GM10847 (cell line): ENCODE measurements around the gene ZBTB20.

Source experiments
- POLR2A ChIP-seq: IDR thresholded peaks from 2 replicates; pipeline ENCODE4 v1.6.1; 2011; ENCODE audit not compliant: insufficient read length; ENCODE audit errors: extremely low read depth

Gene ZBTB20

DNA sequence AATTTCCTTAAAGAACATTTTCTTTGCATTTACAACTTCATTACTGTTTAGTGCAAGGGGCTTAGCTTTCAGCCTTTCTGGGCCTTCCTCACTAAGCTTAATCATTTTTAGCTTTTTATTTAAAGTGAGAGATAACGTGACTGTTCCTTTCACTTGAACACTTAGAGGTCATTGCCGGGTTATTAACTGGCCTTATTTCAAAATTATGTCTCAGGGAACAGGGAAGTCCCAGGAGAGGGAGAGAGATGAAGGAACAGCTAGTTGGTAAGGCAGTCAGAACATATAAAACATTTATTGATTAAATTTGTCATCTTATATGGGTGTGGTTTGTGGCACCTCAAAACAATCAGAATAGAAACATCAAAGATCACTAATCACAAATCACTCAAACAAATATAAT lies 584.5 kb downstream of the ZBTB20 start:
- TF ChIP-seq POLR2A: no peak

DNA sequence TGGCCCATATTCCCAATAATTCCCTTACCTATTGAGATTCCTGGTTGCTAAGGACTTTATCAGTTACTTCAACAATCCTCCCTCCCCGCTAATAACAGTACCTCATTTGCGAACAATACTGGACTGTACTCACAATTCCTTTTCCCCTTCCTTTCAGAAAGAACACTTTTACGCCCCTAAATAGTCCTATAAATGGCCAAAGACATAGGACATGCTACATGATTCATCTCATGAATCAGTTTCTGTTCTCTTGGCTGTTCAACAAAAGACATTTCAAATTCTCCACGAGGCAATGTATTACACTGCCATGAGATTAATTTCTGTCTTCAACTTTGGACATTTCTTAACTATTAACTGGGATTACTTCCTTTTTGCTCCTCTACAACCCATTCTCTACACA lies 588.8 kb downstream of the ZBTB20 start:
- no peak for TF ChIP-seq POLR2A

DNA sequence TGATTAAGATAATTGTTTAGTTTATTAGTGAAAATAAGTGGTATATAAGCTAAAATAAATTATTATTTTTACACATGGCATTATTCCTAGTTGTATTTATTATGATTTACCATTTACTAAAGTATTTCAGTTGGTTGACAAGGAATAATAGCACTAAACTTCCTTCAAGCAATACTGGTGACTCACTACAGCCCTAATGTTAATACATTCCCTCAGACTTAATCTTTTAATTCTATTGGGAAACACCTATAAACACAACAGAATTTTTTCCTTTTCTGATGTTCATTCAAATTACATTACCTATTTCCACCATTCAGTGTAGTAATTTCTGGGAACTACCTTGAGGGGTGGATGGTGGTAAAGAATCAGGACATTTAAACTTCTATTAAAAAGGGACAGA lies 589.3 kb downstream of the ZBTB20 start:
- TF ChIP-seq POLR2A: no peak

DNA sequence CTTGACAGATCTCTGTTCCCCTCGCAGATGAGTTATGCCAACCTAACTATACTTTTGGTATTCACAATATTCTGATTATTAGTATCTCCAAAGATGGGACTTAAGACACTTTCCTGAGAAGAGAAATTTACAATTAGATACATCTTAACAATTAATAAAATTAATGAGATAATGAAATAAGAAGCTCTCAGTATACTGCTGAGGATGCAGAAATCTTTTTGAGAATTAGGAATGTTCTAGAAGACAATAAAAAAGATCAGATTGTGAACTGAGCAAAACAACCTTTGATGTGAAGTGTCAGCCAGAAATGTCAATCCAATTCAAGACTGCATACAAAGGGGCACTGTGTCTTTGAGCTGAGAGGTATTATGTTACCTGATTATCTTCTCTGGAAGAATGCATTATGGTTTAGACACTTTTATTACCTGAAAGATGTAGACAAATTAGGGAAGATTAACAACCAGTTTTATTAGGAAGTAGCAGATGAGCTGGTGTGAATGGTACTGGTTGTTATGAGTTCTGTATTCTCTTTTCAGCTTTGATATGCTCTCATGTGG lies 590.4 kb downstream of the ZBTB20 start:
- no peak for TF ChIP-seq POLR2A

DNA sequence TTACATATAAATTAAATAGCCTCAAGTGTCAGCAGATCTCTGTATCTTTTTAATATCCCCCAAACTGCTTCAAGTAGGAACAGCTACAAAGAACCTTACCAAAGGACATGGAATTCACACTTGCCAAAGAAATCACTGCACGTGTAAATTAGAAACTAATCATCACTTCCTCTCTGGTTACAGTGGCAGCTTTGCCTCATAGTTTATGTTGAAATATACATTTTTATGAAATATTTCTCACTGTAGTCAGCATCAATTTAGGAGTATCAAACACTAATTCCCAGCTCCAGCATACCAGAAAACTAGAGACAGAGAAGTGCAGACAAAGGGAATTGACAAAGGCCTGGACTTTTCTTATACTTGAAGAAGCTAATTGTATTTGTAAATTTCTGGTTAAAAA lies 592.4 kb downstream of the ZBTB20 start:
- TF ChIP-seq POLR2A: no peak

DNA sequence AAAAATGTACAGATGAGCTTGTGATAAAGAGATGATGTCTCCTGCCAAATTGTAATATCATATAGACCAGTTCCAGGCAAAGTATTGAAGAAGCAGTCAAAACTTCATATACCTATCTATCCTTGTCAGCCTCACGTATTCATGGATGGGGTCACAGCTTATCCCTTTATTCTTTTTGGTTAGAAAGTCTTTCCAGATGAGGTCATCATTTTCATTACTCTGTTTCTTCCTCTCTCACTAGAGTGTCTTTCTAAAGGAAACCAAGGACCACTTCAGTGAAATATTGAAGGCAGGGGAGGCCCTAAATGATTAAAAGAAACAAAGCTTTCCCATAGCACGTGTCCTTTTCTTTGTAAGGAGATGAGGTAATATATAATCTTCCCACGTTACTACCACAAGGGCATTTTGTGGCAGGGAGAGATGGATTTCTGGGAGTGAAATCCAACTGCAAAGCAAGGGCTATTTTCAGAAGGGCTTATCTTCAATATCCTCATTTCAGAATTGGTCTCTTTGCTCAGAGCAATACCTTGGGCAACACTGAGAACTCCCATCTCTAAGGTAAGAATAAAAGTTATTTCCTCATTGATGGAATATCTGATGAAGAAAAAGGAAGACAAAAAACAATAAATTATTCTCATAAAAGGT lies 593.0 kb downstream of the ZBTB20 start:
- no peak for TF ChIP-seq POLR2A

DNA sequence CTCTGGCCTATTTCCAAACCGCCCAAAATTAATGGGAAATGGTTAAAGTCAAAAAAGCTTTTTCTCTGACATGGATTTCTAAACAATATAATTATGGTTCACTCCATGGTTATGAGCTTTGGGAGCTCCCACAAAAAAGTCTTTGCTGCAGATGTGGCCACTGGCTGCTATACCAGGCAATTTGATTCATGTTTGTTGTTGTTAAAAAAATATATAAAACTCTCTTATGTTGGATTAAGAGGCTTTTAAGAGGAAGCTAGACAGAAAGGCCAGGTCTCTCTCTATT lies 594.6 kb downstream of the ZBTB20 start:
- TF ChIP-seq POLR2A: no peak

DNA sequence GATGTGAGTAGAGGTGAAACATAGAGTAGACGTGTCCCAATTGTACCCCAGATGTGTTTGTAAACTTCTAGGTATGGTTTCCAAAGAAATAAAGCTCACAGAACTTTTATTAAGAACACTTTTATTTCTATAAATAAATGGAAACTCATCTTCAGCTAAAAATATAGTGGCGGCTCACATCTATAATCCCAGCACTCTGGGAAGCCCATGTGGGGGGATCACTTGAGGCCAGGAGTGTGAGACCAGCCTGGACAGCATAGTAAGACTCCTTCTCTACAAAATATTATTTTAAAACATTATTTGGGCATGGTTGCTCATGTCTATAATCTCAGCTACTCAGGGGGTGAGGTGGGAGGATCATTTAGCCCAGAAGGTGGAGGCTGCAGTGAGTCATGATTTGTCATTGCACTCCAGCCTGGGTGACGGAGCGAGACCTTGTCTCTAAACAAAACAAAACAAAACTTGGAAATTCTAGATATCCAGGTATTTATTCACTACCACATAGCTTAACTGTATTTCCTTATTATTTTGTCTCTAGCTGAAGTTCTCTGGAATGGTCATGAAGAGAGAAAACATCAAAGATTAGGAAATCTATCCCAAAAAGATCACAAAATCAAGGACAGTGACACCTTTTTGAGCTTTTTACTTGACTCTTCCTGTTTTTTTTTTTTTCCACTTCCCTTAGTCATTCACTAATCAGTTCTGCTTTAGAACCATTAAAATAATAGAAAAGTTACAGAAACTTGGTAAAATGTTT lies 595.1 kb downstream of the ZBTB20 start:
- TF ChIP-seq POLR2A: no peak

DNA sequence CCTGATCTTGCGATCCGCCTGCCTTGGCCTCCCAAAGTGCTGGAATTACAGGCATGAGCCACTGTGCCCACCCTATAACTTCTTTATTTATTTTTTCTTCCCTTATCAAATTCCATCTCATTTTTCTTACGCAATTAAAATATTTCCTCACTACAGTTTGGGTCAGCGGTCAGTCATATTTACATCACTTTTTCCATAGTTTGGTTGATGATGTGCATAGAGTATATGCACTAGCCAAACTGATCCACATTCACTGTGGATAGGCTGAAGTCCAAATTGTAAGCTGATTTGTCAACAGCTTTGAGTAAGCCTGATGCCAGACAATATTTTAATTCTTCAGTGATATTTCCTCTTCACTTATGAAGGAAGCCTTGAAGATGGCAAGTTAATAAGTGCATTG lies 596.9 kb downstream of the ZBTB20 start:
- TF ChIP-seq POLR2A: no peak

DNA sequence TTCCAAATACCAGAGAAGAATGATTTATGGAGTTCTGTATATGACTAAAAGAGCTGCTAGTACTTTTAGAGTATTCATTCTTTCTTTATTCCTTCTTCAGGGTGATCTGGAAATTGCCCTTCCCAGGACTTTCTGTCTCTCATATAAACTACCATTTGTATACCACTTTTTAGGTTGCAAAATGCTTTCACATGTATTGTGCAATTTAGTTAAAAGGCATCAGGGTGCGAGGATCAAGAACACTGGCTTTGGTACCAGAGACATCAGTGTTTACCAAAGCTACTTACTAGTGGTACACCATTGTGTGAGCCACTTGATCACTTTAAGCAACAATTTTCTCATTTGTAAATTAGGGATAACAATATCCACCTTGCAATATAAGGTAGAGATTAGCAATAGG lies 601.9 kb downstream of the ZBTB20 start:
- TF ChIP-seq POLR2A: no peak

DNA sequence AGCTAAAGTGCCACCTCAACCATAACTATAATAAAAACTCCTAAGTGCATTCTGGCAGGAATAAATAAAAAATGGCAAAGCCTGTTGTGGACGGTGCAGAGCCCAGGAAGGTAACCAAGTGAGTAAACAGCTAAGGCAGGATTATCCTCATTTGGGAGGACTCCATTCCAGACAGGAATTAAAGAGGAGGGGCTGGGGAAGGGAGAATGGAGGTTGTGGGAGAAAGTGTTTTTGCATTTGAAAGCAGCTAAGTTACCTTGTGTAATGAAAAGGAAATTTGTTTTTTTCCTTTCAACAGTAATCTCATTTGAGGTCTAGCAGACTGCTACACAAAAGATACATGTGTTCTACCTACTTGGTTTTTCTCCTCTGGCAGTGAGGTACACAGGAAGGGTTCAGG lies 604.7 kb downstream of the ZBTB20 start:
- no peak for TF ChIP-seq POLR2A

DNA sequence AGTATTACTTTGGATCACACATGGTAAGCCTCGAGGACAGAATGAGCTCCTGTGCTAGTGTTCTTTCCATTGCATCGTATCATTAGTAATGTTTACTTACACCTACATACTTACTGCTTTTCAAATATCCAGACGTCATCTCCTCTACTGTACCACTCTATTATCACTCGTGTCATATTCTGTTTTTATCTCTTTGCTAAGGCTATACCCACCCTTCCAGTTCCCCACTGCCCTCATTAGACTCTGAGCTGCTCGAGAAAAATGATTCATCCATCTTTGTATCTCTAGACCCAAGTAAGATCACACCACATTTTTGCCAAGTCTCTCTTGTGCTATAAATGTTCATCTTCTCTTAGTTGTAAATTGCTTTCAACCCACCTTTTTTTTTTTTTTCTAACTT lies 607.6 kb downstream of the ZBTB20 start:
- TF ChIP-seq POLR2A: no peak

DNA sequence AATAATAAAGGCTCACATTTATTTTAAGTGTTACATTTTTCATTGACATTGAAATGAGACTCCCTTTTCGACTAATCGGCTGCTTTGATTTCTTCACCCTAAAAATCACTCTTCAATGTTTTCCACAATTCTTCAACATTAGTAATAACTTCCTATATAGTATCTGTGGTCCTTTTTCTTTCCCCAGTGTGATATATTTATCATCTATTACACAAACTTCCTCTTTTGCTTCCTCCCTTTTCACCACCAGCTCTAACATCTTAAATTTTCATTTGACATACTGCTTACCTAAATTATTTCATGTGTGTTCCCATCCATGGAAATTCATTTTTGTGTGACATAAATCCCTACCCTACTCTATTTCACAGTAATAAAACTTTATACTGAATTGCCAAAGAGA lies 608.9 kb downstream of the ZBTB20 start:
- TF ChIP-seq POLR2A: no peak

DNA sequence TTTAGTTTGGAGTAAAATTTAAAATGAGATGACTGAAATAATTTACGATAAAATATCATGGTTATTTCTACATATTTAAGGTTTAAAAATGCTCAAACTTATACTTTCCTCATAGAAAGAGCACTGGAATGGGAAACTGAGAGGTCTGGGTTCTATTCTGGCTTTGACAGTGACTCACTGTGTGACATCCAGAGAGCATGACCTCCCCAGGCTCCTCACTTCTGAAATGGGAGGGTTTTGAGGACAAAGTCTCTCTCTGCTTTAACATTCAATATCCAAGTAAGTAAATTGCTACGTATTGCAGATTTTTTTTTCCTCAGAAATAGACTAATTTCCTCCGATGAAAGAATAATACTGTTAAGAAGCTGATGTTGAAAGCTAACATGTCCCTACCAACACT lies 618.6 kb downstream of the ZBTB20 start:
- TF ChIP-seq POLR2A: no peak

DNA sequence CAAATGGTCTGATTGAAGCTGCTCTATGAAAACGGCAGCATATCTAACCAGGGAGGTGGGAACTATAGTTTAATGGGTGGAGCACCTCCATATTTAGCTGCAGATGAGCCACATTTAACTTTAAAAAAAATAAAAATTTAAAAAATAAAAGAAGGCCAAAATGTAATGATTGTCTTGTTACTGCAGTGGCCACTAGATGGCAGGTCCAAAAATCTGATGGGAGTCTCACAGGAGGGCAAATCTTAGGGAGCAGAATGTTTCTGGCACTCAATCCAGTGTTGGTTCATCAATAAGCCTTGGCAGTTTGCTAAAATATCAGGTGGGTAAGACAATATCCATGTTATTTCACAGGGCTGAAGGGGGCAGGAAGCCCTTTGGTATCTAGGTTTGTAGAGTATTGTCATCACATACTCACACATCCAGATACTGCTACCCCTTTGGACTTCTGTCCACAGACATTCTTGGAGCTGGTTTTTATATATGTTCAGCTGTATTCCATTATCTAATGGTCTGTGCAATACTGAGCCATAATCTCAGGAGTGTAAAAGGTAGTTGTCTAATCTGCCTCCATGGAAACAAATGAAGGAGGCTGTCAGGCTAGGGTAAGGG lies 619.9 kb downstream of the ZBTB20 start:
- no peak for TF ChIP-seq POLR2A

DNA sequence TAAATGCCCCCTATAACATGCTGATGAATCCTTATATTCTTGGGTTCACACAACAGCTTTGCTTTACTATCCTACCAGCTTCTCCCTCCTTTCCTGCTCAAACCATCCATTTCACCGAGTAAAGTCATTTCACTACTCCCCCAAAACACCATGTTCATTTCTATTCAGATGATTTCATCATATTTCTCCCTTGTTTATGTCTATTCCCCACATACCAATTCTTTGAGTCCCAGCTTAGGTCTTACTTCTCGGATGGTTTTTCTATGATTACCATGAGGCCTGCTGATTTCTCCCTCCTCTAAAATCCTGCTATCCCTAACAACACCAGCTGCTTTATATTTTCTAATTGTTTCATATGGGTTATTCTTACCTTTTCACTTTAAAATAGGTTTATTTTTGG lies 621.8 kb downstream of the ZBTB20 start:
- no peak for TF ChIP-seq POLR2A

DNA sequence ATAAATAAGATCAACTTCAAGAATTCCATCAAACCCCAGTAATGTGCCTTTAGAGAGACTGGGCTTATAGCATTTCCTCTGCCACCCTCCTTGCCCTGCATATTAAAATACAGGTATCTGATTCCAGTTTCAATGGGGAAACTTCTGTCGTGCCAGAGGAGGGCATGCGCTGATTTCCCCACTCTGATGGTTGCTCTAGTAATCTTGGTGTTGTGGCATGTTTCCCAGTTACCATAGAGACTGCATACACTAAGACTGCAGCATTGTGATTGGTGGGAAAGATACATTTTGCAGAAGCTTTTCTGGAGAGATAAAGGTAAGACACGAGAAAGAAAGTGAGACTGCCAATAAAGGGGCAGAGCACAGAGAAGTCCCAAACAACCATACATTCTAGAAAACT lies 627.7 kb downstream of the ZBTB20 start:
- TF ChIP-seq POLR2A: no peak

DNA sequence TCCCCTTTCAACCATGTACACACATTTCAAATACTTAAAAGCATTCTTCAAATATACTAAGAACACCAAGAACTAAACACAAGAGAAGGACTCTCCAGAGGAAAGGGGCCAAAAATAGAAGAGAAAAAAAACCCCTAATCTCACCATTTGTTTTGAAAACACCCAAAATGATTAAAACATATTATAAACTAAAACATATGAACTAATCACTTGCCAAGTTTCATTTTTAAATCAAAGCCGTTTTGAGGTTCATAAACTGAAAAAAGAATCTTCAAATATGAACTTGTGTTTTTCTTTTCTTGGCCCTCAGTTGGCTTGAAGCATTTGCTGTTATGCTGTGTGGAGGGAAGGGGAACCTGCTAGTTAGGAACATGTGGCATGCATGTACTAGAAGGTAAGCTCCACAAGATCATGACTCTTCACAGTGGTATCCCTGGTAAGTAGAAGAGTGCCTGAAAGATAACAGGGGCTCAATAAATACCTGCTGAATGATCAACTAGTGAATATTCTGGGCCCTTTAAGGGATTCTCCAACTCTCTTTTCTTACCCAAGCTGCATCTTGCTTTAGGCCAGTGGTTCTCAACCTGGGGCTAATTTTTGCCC lies 628.8 kb downstream of the ZBTB20 start:
- TF ChIP-seq POLR2A: no peak
